WTC11 (cell line): Measurements from ENCODE around the gene ASMTL. TPM values are rescaled to one million over a fixed set of nuclear protein-coding genes. Genes with fewer than 3 reads are reported as not detected.

Experiments
- AFF4 ChIP-seq: sonication (generic); formaldehyde crosslinking; IDR thresholded peaks from 2 replicates; pipeline ENCODE4 v1.8.1; 2023; ENCODE audit warnings: mild to moderate bottlenecking, missing genetic modification reagents, borderline replicate concordance
- ATF1 ChIP-seq: sonication (generic); formaldehyde crosslinking; IDR thresholded peaks from 2 replicates; pipeline ENCODE4 v1.8.1; 2023; ENCODE audit warnings: mild to moderate bottlenecking, moderate library complexity, missing genetic modification reagents
- ATF6 ChIP-seq: sonication (generic); formaldehyde crosslinking; IDR thresholded peaks from 2 replicates; pipeline ENCODE4 v1.8.1; 2023; ENCODE audit warnings: mild to moderate bottlenecking, missing genetic modification reagents
- CDX4 ChIP-seq: fragments of 250-450 bp; sonication (Bioruptor Pico); IDR thresholded peaks from 2 replicates; pipeline ENCODE4 v1.9.0; 2021; ENCODE audit warnings: moderate library complexity, mild to moderate bottlenecking, inconsistent platforms, borderline replicate concordance
- ERG ChIP-seq: fragments of 250-450 bp; sonication (Bioruptor Pico); IDR thresholded peaks from 2 replicates; pipeline ENCODE4 v1.8.0; 2021; ENCODE audit warnings: mild to moderate bottlenecking
- HMGA2 ChIP-seq: fragments of 250-450 bp; sonication (Bioruptor Pico); IDR thresholded peaks from 2 replicates; pipeline ENCODE4 v1.4.0; 2021; ENCODE audit warnings: mild to moderate bottlenecking, moderate library complexity
- JAZF1 ChIP-seq: fragments of 250-450 bp; sonication (Bioruptor Pico); IDR thresholded peaks from 2 replicates; pipeline ENCODE4 v1.9.0; 2021; ENCODE audit warnings: moderate library complexity, mild to moderate bottlenecking, inconsistent platforms
- JUN ChIP-seq: sonication (generic); formaldehyde crosslinking; IDR thresholded peaks from 2 replicates; pipeline ENCODE4 v1.8.0; 2023; ENCODE audit warnings: mild to moderate bottlenecking, missing genetic modification reagents
- MAX ChIP-seq: sonication (generic); formaldehyde crosslinking; IDR thresholded peaks from 2 replicates; pipeline ENCODE4 v1.8.0; 2022; ENCODE audit warnings: mild to moderate bottlenecking, missing genetic modification reagents
- MXD4 ChIP-seq: fragments of 250-450 bp; sonication (Bioruptor Pico); IDR thresholded peaks from 2 replicates; pipeline ENCODE4 v1.8.0; 2021; ENCODE audit warnings: mild to moderate bottlenecking, moderate library complexity, borderline replicate concordance
- MYBL2 ChIP-seq: sonication (generic); formaldehyde crosslinking; IDR thresholded peaks from 2 replicates; pipeline ENCODE4 v1.8.1; 2023; ENCODE audit warnings: mild to moderate bottlenecking, moderate library complexity, missing genetic modification reagents
- NFATC4 ChIP-seq: fragments of 250-450 bp; sonication (Bioruptor Pico); IDR thresholded peaks from 2 replicates; pipeline ENCODE4 v1.9.0; 2021; ENCODE audit warnings: mild to moderate bottlenecking
- NFE2L1 ChIP-seq: sonication (generic); formaldehyde crosslinking; IDR thresholded peaks from 2 replicates; pipeline ENCODE4 v1.8.1; 2023; ENCODE audit warnings: missing genetic modification reagents
- PRDM15 ChIP-seq: sonication (generic); formaldehyde crosslinking; IDR thresholded peaks from 2 replicates; pipeline ENCODE4 v1.8.0; 2022; ENCODE audit warnings: missing genetic modification reagents
- SP1 ChIP-seq: sonication (generic); formaldehyde crosslinking; conservative IDR thresholded peaks from 2 replicates; pipeline ENCODE4 v1.8.1; 2022; ENCODE audit warnings: missing genetic modification reagents
- TP53 ChIP-seq: sonication (generic); formaldehyde crosslinking; IDR thresholded peaks from 2 replicates; pipeline ENCODE4 v1.8.1; 2023; ENCODE audit warnings: mild to moderate bottlenecking, missing genetic modification reagents
- USF1 ChIP-seq: sonication (generic); formaldehyde crosslinking; IDR thresholded peaks from 2 replicates; pipeline ENCODE4 v1.8.0; 2022; ENCODE audit warnings: mild to moderate bottlenecking, missing genetic modification reagents
- ZBTB21 ChIP-seq: sonication (generic); formaldehyde crosslinking; IDR thresholded peaks from 2 replicates; pipeline ENCODE4 v1.8.1; 2023; ENCODE audit warnings: mild to moderate bottlenecking, missing genetic modification reagents, borderline replicate concordance
- ZBTB43 ChIP-seq: sonication (generic); formaldehyde crosslinking; IDR thresholded peaks from 2 replicates; pipeline ENCODE4 v1.8.1; 2023; ENCODE audit warnings: mild to moderate bottlenecking, missing genetic modification reagents
- ZNF396 ChIP-seq: fragments of 250-450 bp; sonication (Bioruptor Pico); IDR thresholded peaks from 2 replicates; pipeline ENCODE4 v1.8.0; 2021; ENCODE audit warnings: mild to moderate bottlenecking, moderate library complexity, borderline replicate concordance
- total RNA-seq: library from RNA; stranded (reverse); gene quantifications from 3 replicates; pipeline ENCODE4 v1.2.3, GENCODE V29; 2021

Gene ASMTL
- total RNA-seq, 1 experiment from 2014 or later = 70.6 TPM

- peak; percentile 7; the same call in 1 of the 2 replicates for TF ChIP-seq ERG (CRISPR knock-in tag)
- no peak for TF ChIP-seq ATF6 (CRISPR knock-in tag)
- TF ChIP-seq USF1 (CRISPR knock-in tag) = no peak
- TF ChIP-seq NFATC4 (CRISPR knock-in tag) = peak; percentile 86; the same call in 1 of the 2 replicates
- no peak for TF ChIP-seq CDX4 (CRISPR knock-in tag)
- no peak for TF ChIP-seq ZBTB21 (CRISPR knock-in tag)
- TF ChIP-seq ZNF396 (CRISPR knock-in tag) = no peak
- no peak for TF ChIP-seq MXD4 (CRISPR knock-in tag)
- TF ChIP-seq NFE2L1 (CRISPR knock-in tag) = no peak
- TF ChIP-seq MAX = peak; percentile 11; the same call in 1 of the 2 replicates
- TF ChIP-seq MYBL2 (CRISPR knock-in tag) = peak; percentile 38; the same call in 1 of the 2 replicates
- no peak; the same call in 1 of the 2 replicates for TF ChIP-seq SP1
- TF ChIP-seq ATF1 (CRISPR knock-in tag) = no peak
- no peak for TF ChIP-seq HMGA2 (CRISPR knock-in tag)
- no peak for TF ChIP-seq ZBTB43 (CRISPR knock-in tag)
- peak; percentile 38; the same call in 1 of the 2 replicates for TF ChIP-seq TP53
- TF ChIP-seq PRDM15 = no peak
- no peak for TF ChIP-seq JAZF1 (CRISPR knock-in tag)
- TF ChIP-seq JUN (CRISPR knock-in tag) = no peak
- TF ChIP-seq AFF4 (CRISPR knock-in tag) = no peak
Measured at GRCh38 chrX:1392376-1393068, 60.2 kb downstream of the ASMTL start (continued).
